ENCODE results near the gene PDE4D.

GRCh38 chr5:59497207-59497606, 396.3 kb downstream of the PDE4D start:
- TF ChIP-seq, protein P1, sequence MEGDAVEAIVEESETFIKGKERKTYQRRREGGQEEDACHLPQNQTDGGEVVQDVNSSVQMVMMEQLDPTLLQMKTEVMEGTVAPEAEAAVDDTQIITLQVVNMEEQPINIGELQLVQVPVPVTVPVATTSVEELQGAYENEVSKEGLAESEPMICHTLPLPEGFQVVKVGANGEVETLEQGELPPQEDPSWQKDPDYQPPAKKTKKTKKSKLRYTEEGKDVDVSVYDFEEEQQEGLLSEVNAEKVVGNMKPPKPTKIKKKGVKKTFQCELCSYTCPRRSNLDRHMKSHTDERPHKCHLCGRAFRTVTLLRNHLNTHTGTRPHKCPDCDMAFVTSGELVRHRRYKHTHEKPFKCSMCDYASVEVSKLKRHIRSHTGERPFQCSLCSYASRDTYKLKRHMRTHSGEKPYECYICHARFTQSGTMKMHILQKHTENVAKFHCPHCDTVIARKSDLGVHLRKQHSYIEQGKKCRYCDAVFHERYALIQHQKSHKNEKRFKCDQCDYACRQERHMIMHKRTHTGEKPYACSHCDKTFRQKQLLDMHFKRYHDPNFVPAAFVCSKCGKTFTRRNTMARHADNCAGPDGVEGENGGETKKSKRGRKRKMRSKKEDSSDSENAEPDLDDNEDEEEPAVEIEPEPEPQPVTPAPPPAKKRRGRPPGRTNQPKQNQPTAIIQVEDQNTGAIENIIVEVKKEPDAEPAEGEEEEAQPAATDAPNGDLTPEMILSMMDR (IDR thresholded peaks at IDR 0.05; ENCODE audit: low read length) = no peak
- TF ChIP-seq EZH2 (optimal IDR thresholded peaks at IDR 0.05; ENCODE audit: low read depth, low read length) = no peak
- TF ChIP-seq EZH2phosphoT487 (IDR thresholded peaks at IDR 0.05; ENCODE audit: low read length) = no peak

Measured in MM.1S (cell line).